Lower lobe of right lung (tissue), 2 donors: ENCODE results near the gene PAH. TPM values are rescaled to one million over a fixed set of nuclear protein-coding genes. Genes with fewer than 3 reads are reported as not detected.

Experiments used
- ATAC-seq, 2 donors: fragments of 200-7000 bp; cut with Tn5 transposase; one replicate each; pipeline ENCODE4 v1.9.1; 2020 to 2022; ENCODE audit warnings: mild to moderate bottlenecking in 2 of 2, moderate library complexity in 2 of 2
- DNase-seq: peaks from one replicate; pipeline ENCODE4 v3.0.0-alpha.2; 2020
- H3K27ac ChIP-seq: fragments of 200-600 bp; one replicate; pipeline ENCODE4 v1.8.0; 2022
- H3K27me3 ChIP-seq: fragments of 200-600 bp; one replicate; pipeline ENCODE4 v1.8.0; 2022; ENCODE audit warnings: low read depth
- H3K36me3 ChIP-seq: fragments of 200-600 bp; one replicate; pipeline ENCODE4 v1.8.0; 2022; ENCODE audit warnings: mild to moderate bottlenecking
- H3K4me1 ChIP-seq: fragments of 200-600 bp; one replicate; pipeline ENCODE4 v1.8.0; 2022
- H3K4me3 ChIP-seq: fragments of 200-600 bp; one replicate; pipeline ENCODE4 v1.8.0; 2022; ENCODE audit warnings: mild to moderate bottlenecking
- H3K9me3 ChIP-seq: fragments of 200-600 bp; one replicate; pipeline ENCODE4 v1.8.0; 2022
- intact Hi-C: fragments of 100-400 bp; cut with DNase I; formaldehyde crosslinking; loops from one replicate; pipeline ENCODE4 v1.11.0; 2022
- long read RNA-seq: library from polyadenylated mRNA; unstranded; transcript quantifications from one replicate; pipeline ENCODE4 v2.0.0, GENCODE V29; 2021
- total RNA-seq: library from RNA; stranded (reverse); fragmentation: NEBNext Ultra II Directional; extraction: Animal tissue kit (Norgen Biotek cat#: 25700); gene quantifications from one replicate; pipeline ENCODE4 v1.2.1, GENCODE V29; 2021
- TF ChIP-seq, protein P1 (sequence below): fragments of 200-600 bp; IDR thresholded peaks from one replicate; pipeline ENCODE4 v1.8.0; 2022; ENCODE audit warnings: antibody characterized with exemption, mild to moderate bottlenecking
- donor health status: DM: no; HTN: yes; CAD: no; lungs with severe emphysema.

PAH gene
- total RNA-seq = not detected
- long read RNA-seq = 0 reads

- TF ChIP-seq, protein P1, sequence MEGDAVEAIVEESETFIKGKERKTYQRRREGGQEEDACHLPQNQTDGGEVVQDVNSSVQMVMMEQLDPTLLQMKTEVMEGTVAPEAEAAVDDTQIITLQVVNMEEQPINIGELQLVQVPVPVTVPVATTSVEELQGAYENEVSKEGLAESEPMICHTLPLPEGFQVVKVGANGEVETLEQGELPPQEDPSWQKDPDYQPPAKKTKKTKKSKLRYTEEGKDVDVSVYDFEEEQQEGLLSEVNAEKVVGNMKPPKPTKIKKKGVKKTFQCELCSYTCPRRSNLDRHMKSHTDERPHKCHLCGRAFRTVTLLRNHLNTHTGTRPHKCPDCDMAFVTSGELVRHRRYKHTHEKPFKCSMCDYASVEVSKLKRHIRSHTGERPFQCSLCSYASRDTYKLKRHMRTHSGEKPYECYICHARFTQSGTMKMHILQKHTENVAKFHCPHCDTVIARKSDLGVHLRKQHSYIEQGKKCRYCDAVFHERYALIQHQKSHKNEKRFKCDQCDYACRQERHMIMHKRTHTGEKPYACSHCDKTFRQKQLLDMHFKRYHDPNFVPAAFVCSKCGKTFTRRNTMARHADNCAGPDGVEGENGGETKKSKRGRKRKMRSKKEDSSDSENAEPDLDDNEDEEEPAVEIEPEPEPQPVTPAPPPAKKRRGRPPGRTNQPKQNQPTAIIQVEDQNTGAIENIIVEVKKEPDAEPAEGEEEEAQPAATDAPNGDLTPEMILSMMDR = no peak
- H3K4me3 ChIP-seq = peak within 1 kb of the TSS; percentile 39
- ATAC-seq = peak; percentile 77 to 80
- no peaks in the 10 kb centered on the region for H3K9me3 ChIP-seq
- peak; percentile 47 for DNase-seq
- no peak within 1 kb of the TSS for H3K27ac ChIP-seq
- intact Hi-C loops = no loop called here
- H3K36me3 ChIP-seq = no peaks in the 10 kb centered on the region
- H3K4me1 ChIP-seq = peaks cover 7% of the 10 kb centered on the region
- peaks cover 4% of the 10 kb centered on the region for H3K27me3 ChIP-seq
These were observed at the start of gene PAH for GRCh38 chr12:102917026-102917787. Gene PAH, minus strand, starts transcription at chr12:102917244. Its CDS starts 114 bp downstream, at chr12:102917130.

- ATAC-seq = no peak
- peaks cover 6% of the 10 kb centered on the region for H3K9me3 ChIP-seq
- no peaks in the 10 kb centered on the region for H3K4me1 ChIP-seq
- H3K4me3 ChIP-seq = no peak overlapping the region
- H3K27me3 ChIP-seq = peaks cover 57% of the 10 kb centered on the region
- intact Hi-C loops = no loop called here
- H3K36me3 ChIP-seq = no peaks in the 10 kb centered on the region
- H3K27ac ChIP-seq = no peak overlapping the region
- DNase-seq = no peak
- TF ChIP-seq, protein P1 = no peak
These were observed 49.3 kb upstream of the PAH start for GRCh38 chr12:102966200-102966863.

GRCh38 chr12:102965281-102966155, 48.5 kb upstream of the PAH start:
- peaks cover 65% of the 10 kb centered on the region for H3K27me3 ChIP-seq
- no peak overlapping the region for H3K4me3 ChIP-seq
- no peaks in the 10 kb centered on the region for H3K4me1 ChIP-seq
- intact Hi-C loops = no loop called here
- no peaks in the 10 kb centered on the region for H3K36me3 ChIP-seq
- TF ChIP-seq, protein P1 = no peak
- H3K27ac ChIP-seq = no peak overlapping the region
- H3K9me3 ChIP-seq = peaks cover 6% of the 10 kb centered on the region
- ATAC-seq (no peak), DNase-seq (no peak)

GRCh38 chr12:102964872-102965271, 47.8 kb upstream of the PAH start:
- DNase-seq = peak; percentile 49
- Histone ChIP-seq H3K27me3 (peaks cover 69% of the 10 kb centered on the region), H3K4me1 (no peaks in the 10 kb centered on the region), H3K9me3 (peaks cover 6% of the 10 kb centered on the region), H3K27ac (no peak overlapping the region), H3K36me3 (no peaks in the 10 kb centered on the region), H3K4me3 (no peak overlapping the region)
- intact Hi-C loops = no loop called here
- peak in 1 of 2 donors; percentile 48 for ATAC-seq
- TF ChIP-seq, protein P1 = no peak

DNA sequence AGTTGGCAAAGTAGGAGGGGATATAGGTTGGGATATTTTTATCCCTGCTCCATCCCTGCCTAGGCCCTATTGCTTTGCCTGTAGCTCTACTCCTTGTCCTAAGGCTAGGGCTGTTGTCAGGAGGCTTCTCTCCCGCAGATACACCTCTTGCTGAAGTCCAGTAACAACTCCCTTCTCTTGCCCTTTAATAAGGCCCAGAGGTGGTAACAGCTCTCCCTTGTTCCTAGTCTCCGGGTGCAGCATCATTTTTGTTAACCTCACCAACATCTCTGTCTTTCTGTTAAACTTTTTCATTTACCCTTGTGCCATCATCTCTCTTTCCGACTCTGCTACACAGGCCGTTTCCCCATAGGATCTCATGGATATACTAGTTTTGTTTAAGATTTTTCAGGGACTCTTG, 46.8 kb upstream of the PAH start:
- Histone ChIP-seq H3K9me3 (peaks cover 6% of the 10 kb centered on the region), H3K27me3 (peaks cover 79% of the 10 kb centered on the region), H3K36me3 (no peaks in the 10 kb centered on the region), H3K4me1 (peaks cover 1% of the 10 kb centered on the region), H3K4me3 (no peak overlapping the region), H3K27ac (no peak overlapping the region)
- intact Hi-C loops = no loop called here
- DNase-seq (no peak), ATAC-seq (no peak)
- TF ChIP-seq, protein P1 = no peak
